Loucy (cell line): ENCODE data around the gene ETS1.

Experiments
- H2AFZ ChIP-seq: fragments of 200-600 bp; sonication (generic); 2 replicates; pipeline ENCODE4 v1.6.0; 2016; ENCODE audit warnings: antibody characterized with exemption, mild to moderate bottlenecking, low read length, moderate library complexity
- H3F3A ChIP-seq: fragments of 200-600 bp; 2 replicates; pipeline ENCODE4 v1.6.0; 2016; ENCODE audit warnings: antibody characterized with exemption, low read depth, mild to moderate bottlenecking
- H3K27me3 ChIP-seq: fragments of 200-600 bp; sonication (generic); 2 replicates; pipeline ENCODE4 v1.6.1; 2014; ENCODE audit warnings: low read length, mild to moderate bottlenecking; ENCODE audit not compliant: insufficient read depth, poor library complexity, severe bottlenecking
- H3K36me3 ChIP-seq: fragments of 200-600 bp; sonication (generic); 2 replicates; pipeline ENCODE4 v1.6.1; 2016; ENCODE audit warnings: low read length; ENCODE audit not compliant: insufficient read depth
- H3K4me1 ChIP-seq: fragments of 200-600 bp; sonication (generic); 2 replicates; pipeline ENCODE4 v1.5.1; 2014; ENCODE audit warnings: low read length, mild to moderate bottlenecking; ENCODE audit not compliant: insufficient read depth, poor library complexity, severe bottlenecking
- H3K4me2 ChIP-seq: fragments of 200-600 bp; sonication (generic); 2 replicates; pipeline ENCODE4 v1.6.0; 2014; ENCODE audit warnings: antibody characterized with exemption, low read length, low read depth, mild to moderate bottlenecking; ENCODE audit not compliant: poor library complexity, severe bottlenecking
- H3K4me3 ChIP-seq: fragments of 200-600 bp; sonication (generic); 2 replicates; pipeline ENCODE4 v1.5.1; 2014; ENCODE audit warnings: low read length, mild to moderate bottlenecking, mixed read lengths; ENCODE audit not compliant: poor library complexity, severe bottlenecking
- H3K79me2 ChIP-seq: fragments of 200-600 bp; sonication (generic); 2 replicates; pipeline ENCODE4 v1.6.1; 2014; ENCODE audit warnings: low read length; ENCODE audit not compliant: insufficient read depth
- H3K9ac ChIP-seq: fragments of 200-600 bp; sonication (generic); 2 replicates; pipeline ENCODE4 v1.6.0; 2014; ENCODE audit warnings: mild to moderate bottlenecking, low read depth, low read length, moderate library complexity; ENCODE audit not compliant: poor library complexity, severe bottlenecking
- H3K9me2 ChIP-seq: fragments of 200-600 bp; sonication (generic); replicated peaks from 2 replicates; pipeline ENCODE4 v1.6.1; 2016; ENCODE audit warnings: low read depth, low read length, mixed read lengths
- H3K9me3 ChIP-seq: fragments of 200-600 bp; sonication (generic); 2 replicates; pipeline ENCODE4 v1.6.1; 2014; ENCODE audit warnings: mild to moderate bottlenecking, antibody characterized with exemption, low read length, low read depth; ENCODE audit not compliant: insufficient read depth
- H4K20me1 ChIP-seq: fragments of 200-600 bp; sonication (generic); 2 replicates; pipeline ENCODE4 v1.6.0; 2014; ENCODE audit warnings: antibody characterized with exemption, low read length, mild to moderate bottlenecking; ENCODE audit not compliant: insufficient read depth, poor library complexity, severe bottlenecking
- CTCF ChIP-seq: fragments of 200-600 bp; sonication (generic); conservative IDR thresholded peaks from 2 replicates; pipeline ENCODE4 v1.5.1; 2014; ENCODE audit warnings: mild to moderate bottlenecking, antibody characterized with exemption, low read length
- EZH2phosphoT487 ChIP-seq: fragments of 200-600 bp; IDR thresholded peaks from 2 replicates; pipeline ENCODE4 v1.6.1; 2018; ENCODE audit warnings: antibody characterized with exemption, mild to moderate bottlenecking, moderate library complexity, borderline replicate concordance

The ETS1 gene

GRCh38 chr11:128598096-128598495 lies 10.7 kb upstream of the ETS1 start:
- TF ChIP-seq CTCF (no peak), EZH2phosphoT487 (no peak)
- no peaks in the 10 kb centered on the region for H3K27me3 ChIP-seq
- no peak overlapping the region for H2AFZ ChIP-seq
- no peaks in the 10 kb centered on the region for H3K79me2 ChIP-seq
- H3F3A ChIP-seq = no peaks in the 10 kb centered on the region
- H3K36me3 ChIP-seq = no peaks in the 10 kb centered on the region
- no peaks in the 10 kb centered on the region for H3K9me3 ChIP-seq
- no peaks in the 10 kb centered on the region for H3K9me2 ChIP-seq
- no peaks in the 10 kb centered on the region for H4K20me1 ChIP-seq
- peaks cover 7% of the 10 kb centered on the region for H3K4me1 ChIP-seq
- no peak overlapping the region for H3K4me3 ChIP-seq
- H3K9ac ChIP-seq = no peak overlapping the region
- no peak overlapping the region for H3K4me2 ChIP-seq

GRCh38 chr11:128597209-128597608 lies 9.9 kb upstream of the ETS1 start:
- Histone ChIP-seq H3K4me3 (no peak overlapping the region), H3K4me1 (peaks cover 7% of the 10 kb centered on the region), H3K4me2 (no peak overlapping the region), H3K9ac (no peak overlapping the region), H3K79me2 (no peaks in the 10 kb centered on the region), H3F3A (no peaks in the 10 kb centered on the region), H2AFZ (peak overlapping the region; percentile 24; the same call in 1 of the 2 replicates), H3K9me2 (no peaks in the 10 kb centered on the region), H3K9me3 (no peaks in the 10 kb centered on the region), H4K20me1 (no peaks in the 10 kb centered on the region), H3K36me3 (no peaks in the 10 kb centered on the region), H3K27me3 (no peaks in the 10 kb centered on the region)
- TF ChIP-seq CTCF (no peak), EZH2phosphoT487 (no peak)

GRCh38 chr11:128596250-128596649 lies 8.9 kb upstream of the ETS1 start:
- Histone ChIP-seq H2AFZ (no peak overlapping the region), H3K9ac (no peak overlapping the region), H3K27me3 (no peaks in the 10 kb centered on the region), H3K9me3 (no peaks in the 10 kb centered on the region), H3K4me2 (no peak overlapping the region), H3K36me3 (no peaks in the 10 kb centered on the region), H3K4me1 (peaks cover 7% of the 10 kb centered on the region), H3K9me2 (no peaks in the 10 kb centered on the region), H3K4me3 (no peak overlapping the region), H4K20me1 (no peaks in the 10 kb centered on the region), H3K79me2 (no peaks in the 10 kb centered on the region), H3F3A (no peaks in the 10 kb centered on the region)
- TF ChIP-seq CTCF (no peak), EZH2phosphoT487 (no peak)
